ENCODE measurements around the gene SCAMP1.

SCAMP1 gene

DNA sequence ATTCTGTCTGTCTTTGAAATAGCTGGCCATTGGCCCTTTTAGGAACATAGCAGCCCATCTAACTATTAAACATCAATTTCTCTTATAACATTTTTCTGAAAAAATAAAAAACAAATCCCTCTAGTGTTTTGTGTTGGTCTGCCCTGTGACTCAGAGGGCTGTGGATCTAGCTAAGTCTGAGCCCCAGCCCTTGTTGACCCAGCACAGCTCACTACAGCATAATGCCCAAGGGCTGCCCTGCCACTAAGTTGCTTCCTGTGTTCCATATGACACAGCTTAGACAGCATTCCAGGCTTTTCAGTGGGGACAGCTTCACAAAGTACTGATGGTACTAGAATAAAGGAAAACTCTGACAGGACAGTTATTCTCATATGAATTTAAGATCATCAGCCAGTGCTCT lies 136.0 kb downstream of the SCAMP1 start:
- DNase-seq (ENCODE audit: extremely low read depth, low read depth): no peak
- TF ChIP-seq, protein P1, sequence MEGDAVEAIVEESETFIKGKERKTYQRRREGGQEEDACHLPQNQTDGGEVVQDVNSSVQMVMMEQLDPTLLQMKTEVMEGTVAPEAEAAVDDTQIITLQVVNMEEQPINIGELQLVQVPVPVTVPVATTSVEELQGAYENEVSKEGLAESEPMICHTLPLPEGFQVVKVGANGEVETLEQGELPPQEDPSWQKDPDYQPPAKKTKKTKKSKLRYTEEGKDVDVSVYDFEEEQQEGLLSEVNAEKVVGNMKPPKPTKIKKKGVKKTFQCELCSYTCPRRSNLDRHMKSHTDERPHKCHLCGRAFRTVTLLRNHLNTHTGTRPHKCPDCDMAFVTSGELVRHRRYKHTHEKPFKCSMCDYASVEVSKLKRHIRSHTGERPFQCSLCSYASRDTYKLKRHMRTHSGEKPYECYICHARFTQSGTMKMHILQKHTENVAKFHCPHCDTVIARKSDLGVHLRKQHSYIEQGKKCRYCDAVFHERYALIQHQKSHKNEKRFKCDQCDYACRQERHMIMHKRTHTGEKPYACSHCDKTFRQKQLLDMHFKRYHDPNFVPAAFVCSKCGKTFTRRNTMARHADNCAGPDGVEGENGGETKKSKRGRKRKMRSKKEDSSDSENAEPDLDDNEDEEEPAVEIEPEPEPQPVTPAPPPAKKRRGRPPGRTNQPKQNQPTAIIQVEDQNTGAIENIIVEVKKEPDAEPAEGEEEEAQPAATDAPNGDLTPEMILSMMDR (IDR thresholded peaks at IDR 0.05; ENCODE audit: low read depth, low read length): no peak

DNA sequence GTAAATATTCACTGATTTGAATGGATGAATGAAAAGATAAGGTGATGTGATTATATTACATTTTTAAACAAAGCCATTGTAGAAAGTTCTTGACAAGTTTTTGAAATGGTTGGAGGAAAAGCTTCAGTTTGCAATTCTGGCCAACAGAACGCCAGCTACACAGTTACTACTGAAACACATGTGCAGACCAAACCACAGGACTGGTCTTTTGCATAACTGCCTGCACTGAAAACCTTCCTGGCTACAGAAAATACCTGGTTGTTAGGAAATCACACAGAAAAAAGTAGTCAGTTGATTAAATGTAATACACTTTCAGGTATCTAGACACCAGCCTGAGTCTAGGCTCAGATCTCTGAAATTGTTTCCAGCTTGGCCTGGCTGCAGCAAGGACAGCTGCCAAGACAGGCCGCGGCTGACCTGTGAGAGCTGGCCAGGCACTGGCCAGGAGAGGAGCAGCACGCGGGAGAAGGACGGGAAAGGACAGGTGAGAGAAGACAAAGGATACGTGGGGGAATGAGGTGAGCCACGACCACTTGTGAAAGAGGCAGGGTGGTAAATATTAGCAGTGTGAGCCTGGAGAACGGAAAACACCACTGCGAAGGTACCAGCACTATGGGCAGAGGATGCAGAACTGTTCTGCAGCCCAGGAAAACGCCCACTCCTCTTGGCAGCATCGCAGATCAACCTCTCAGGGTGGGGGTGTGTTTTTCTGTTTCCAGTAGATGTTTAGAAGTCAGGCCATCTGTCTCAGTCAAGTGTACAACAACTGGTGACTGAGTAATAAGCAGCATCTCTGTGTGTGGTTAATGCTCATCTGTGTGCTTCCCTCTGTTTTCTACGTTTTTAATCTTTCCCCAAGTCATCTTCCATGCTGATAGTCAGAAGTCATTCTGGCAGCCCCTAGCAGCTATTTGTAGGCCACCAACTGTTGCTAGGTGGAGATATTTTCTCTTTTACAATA lies 137.4 kb downstream of the SCAMP1 start:
- TF ChIP-seq, protein P1 (IDR thresholded peaks at IDR 0.05; ENCODE audit: low read depth, low read length): no peak
- no peak for DNase-seq (ENCODE audit: extremely low read depth, low read depth)

DNA sequence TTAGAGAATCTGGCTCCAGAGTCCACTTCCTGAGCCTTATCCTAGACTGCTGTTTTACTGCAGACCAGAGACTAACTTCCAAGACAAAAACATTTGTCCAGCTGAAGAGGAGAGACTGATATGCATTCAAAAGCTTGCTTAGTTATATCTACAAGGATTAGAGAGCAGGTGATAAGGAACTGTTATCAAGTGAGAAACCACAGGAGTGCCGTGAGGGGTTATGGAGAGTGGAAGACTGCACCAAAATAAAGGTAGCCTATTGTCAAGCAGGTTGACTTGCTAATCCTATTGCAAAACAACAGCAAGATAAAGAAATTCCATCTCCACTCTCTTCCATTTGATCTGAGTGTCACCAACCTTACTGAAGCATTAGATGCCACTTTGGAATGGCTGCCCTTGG lies 139.1 kb downstream of the SCAMP1 start:
- DNase-seq (ENCODE audit: extremely low read depth, low read depth): no peak
- TF ChIP-seq, protein P1 (IDR thresholded peaks at IDR 0.05; ENCODE audit: low read depth, low read length): no peak

DNA sequence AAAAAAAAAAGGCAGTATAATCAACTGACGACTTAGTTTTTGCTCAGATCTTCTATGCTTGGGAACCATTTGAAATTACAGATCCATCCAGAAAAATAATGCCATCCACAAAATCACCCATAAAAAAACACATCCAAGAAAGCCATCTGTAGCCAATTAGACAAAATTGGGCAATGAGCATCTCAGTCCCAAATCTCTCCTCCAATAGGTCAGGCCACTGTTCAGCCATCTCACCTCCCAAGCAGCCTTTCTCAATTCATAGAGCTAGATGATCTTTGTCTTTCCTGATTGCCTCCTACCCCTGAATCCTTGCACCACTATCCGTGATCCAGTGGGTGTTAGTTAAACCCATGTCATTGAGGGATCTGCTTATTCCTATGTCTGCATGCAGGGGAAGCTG lies 139.6 kb downstream of the SCAMP1 start:
- no peak for DNase-seq (ENCODE audit: extremely low read depth, low read depth)
- TF ChIP-seq, protein P1 (IDR thresholded peaks at IDR 0.05; ENCODE audit: low read depth, low read length): no peak

DNA sequence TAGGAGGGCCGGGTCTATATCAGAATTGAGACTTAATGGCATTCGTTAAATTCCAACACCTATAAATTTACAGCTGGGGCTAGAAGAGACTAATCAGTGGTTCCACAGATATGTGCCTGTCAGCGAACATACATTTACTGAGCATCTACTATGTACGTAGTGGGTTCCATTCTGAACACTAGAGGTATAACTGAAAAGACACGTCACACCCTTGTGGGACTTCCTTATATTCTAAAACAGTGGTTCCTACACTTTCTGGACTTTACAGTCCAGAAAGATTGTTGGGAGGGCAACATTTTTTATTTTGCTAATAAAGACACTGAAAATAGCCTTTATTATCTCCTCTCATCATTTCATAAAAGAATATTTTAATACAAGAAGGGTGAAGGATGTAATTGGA lies 140.5 kb downstream of the SCAMP1 start:
- TF ChIP-seq, protein P1 (IDR thresholded peaks at IDR 0.05; ENCODE audit: low read depth, low read length): no peak
- no peak for DNase-seq (ENCODE audit: extremely low read depth, low read depth)

DNA sequence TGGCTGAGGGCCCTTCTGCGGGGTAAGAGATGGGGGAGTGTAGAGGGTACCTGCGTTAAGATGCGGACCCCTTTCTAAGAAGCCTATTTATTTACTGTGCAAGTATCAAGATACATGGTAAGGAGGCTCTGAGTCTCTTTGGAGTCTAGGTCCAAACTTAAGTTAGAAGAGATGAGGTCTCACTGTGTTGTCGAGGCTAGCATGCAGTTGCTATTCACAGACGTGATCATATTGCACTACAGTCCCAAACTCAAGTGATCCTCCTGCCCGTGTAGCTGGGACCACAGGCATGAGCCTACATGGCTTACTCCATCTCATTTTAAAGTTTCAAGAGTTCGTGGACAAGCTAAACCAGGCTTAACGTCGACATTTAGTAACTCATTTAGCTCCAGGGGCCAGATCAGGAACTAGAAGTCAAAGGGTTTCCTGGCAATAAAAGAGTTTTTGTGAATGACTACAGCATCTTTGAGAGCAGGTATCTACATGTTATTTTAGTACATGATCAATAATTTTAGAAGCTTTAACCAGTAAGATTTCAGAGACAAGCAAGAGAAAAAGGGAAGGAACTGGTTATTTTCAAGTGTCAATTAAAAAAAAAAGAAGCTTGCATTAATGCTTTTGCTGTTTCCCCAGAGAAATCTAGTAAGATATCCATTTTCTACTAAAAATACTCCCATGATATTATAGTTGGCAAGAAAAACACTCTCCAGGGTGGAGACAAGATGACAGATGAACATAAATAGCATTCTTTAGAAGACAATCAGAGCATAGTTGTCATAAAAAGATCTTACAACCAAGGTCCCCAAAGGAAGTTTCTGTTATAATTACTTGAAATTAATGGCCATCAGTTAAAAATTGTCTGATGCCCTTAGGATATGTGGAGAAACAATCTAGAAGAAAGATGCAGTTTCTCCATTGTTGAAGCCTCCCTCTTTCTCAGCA lies 141.3 kb downstream of the SCAMP1 start:
- DNase-seq (ENCODE audit: extremely low read depth, low read depth): no peak
- TF ChIP-seq, protein P1 (IDR thresholded peaks at IDR 0.05; ENCODE audit: low read depth, low read length): no peak

All from AG09319 (cell line).